Panc1 (cell line): ENCODE results near the gene HUS1. TPM values are rescaled to one million over a fixed set of nuclear protein-coding genes. Genes with fewer than 3 reads are reported as not detected.
A peak's percentile ranks its signal among the peaks of the same experiment; 100 is the strongest.

Experiments
- ATAC-seq: fragments of 200-7000 bp; cut with Tn5 transposase; 2 replicates; pipeline ENCODE4 v1.9.1; 2020; ENCODE audit warnings: mild to moderate bottlenecking, moderate library complexity
- BruUV-seq: library from RNA; stranded (reverse); fragments of 400-500 nt; replicated peaks from 2 replicates; lab custom pipeline; 2021; lab: Mats Ljungman, UMichigan
- CTCF ChIA-PET: fragments of 300-600 bp; sonication (Branson Sonifier 250); formaldehyde crosslinking; loops from one replicate; lab custom pipeline; 2022; ENCODE audit warnings: antibody characterized with exemption; lab: Charles Lee
- POLR2A ChIA-PET: fragments of 300-600 bp; sonication (Branson Sonifier 250); formaldehyde crosslinking; loops from one replicate; lab custom pipeline; 2022; ENCODE audit warnings: antibody characterized with exemption; lab: Charles Lee
- DNase-seq: peaks from one replicate; pipeline ENCODE4 v3.0.0-alpha.2; 2010; ENCODE audit warnings: low read depth, low spot score
- H3K27ac ChIP-seq: 2 replicates; pipeline ENCODE4 v1.5.1; 2011; ENCODE audit warnings: mild to moderate bottlenecking, low read length, inconsistent platforms
- H3K27me3 ChIP-seq: fragments of 200-500 bp; sonication (Bioruptor generic); 2 replicates; pipeline ENCODE4 v1.6.0; 2014; ENCODE audit warnings: low read length, inconsistent platforms; ENCODE audit not compliant: control insufficient read depth, insufficient read depth
- H3K36me3 ChIP-seq: fragments of 200-500 bp; sonication (Bioruptor generic); 2 replicates; pipeline ENCODE4 v1.5.1; 2014; ENCODE audit warnings: inconsistent platforms, mild to moderate bottlenecking, low read length, moderate library complexity; ENCODE audit not compliant: control insufficient read depth, insufficient read depth
- H3K4me1 ChIP-seq: 2 replicates; pipeline ENCODE4 v1.5.1; 2011; ENCODE audit warnings: inconsistent platforms, mild to moderate bottlenecking, low read length, moderate library complexity; ENCODE audit not compliant: control insufficient read depth, insufficient read depth
- H3K4me3 ChIP-seq, 2 experiments: 2 replicates each; pipeline ENCODE4 v1.5.1; 2011 to 2012; ENCODE audit warnings: low read depth in 2 of 2, low read length in 2 of 2, mild to moderate bottlenecking in 2 of 2, inconsistent platforms in 1 of 2, moderate library complexity in 1 of 2
- H3K9me3 ChIP-seq: fragments of 200-500 bp; sonication (Bioruptor generic); 2 replicates; pipeline ENCODE4 v1.5.1; 2014; ENCODE audit warnings: low read depth, mild to moderate bottlenecking, inconsistent platforms, low read length, moderate library complexity; ENCODE audit not compliant: control insufficient read depth, insufficient read depth
- POLR2AphosphoS5 ChIP-seq: IDR thresholded peaks from 2 replicates; pipeline ENCODE4 v1.6.1; 2012; ENCODE audit warnings: mild to moderate bottlenecking, low read depth, low read length, moderate library complexity
- SIN3A ChIP-seq: IDR thresholded peaks from 2 replicates; pipeline ENCODE4 v1.6.1; 2012; ENCODE audit warnings: low read depth, mild to moderate bottlenecking, low read length, moderate library complexity, borderline replicate concordance; ENCODE audit not compliant: insufficient read depth
- TCF7L2 ChIP-seq: IDR thresholded peaks from 2 replicates; pipeline ENCODE4 v1.6.1; 2011; ENCODE audit warnings: mild to moderate bottlenecking, low read depth, low read length, inconsistent platforms
- in situ Hi-C: cut with HindIII; loops from 2 replicates; pipeline ENCODE4 v1.10.0; 2016; ENCODE audit warnings: low sequenced_read_pairs, low pct_unique_long_range_greater_than_20kb
- intact Hi-C: fragments of 100-400 bp; cut with micrococcal nuclease; formaldehyde crosslinking; loops from one replicate; pipeline ENCODE4 v1.10.0; 2022; ENCODE audit not compliant: unreplicated experiment
- total RNA-seq: library from RNA; stranded (reverse); gene quantifications from one replicate; pipeline ENCODE4 v1.2.1, GENCODE V29; 2021; ENCODE audit not compliant: unreplicated experiment
- TF ChIP-seq, protein P1 (sequence below): fragments of 450-650 bp; IDR thresholded peaks from 2 replicates; pipeline ENCODE4 v1.5.1; 2017; ENCODE audit warnings: mild to moderate bottlenecking
- TF ChIP-seq, protein P2 (sequence below), 2 experiments: IDR thresholded peaks; 2 replicates each; pipeline ENCODE4 v1.6.1; 2011 to 2012; ENCODE audit warnings: low read depth in 2 of 2, control low read depth in 1 of 2, low read length in 1 of 2, mild to moderate bottlenecking in 1 of 2, moderate library complexity in 1 of 2; ENCODE audit not compliant: insufficient read depth in 1 of 2

Gene HUS1
- total RNA-seq, 1 experiment from 2014 or later = 72.7 TPM

DNA sequence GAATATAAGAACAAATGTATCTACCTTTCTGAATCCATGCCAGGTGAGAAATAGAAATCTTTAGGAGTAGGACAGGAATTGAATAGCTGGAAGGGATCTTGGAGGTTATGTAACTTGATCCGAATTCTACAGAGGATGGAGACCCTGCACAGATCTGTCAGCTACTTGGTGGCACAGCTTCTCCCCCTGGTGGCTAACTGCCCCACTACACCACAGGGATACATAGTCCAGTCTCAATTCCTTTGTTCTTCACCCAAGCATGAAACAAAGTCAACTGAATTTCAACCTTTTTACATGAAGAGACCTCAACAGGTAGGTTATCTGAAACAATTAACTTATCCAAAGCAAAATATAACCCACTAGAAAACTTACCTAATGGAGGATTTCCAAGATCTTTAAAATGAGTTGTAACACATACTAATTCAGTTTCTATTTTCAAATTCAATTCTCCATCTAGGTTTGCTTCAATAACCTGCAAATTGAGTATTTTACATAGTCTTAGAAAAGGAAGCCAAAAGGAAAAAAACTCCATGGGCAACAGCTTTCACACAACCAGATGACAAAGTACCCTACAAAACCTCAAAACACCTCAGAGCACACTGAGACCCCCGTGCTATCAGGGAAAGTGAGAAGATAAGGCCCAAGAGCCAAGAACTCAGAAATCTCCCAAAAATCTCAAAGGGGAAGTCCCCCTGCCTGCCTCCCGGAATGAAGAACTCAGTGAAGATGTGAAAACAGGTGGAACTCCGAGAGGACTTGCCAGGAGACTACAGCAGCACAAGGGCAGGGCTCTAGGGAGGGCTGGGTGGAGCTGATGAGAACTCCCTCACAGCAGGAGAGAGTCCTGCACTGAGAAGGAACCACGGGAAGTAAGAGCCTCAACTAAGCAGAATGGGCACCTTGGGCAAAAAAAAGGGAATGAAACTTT lies 10.3 kb downstream of the HUS1 start:
- in situ Hi-C loops = no loop called here
- DNase-seq (no peak), ATAC-seq (peak; percentile 86)
- H3K27ac ChIP-seq = peak overlapping the region; percentile 24
- intact Hi-C loops = no loop called here
- no peak for TF ChIP-seq TCF7L2
- TF ChIP-seq, protein P1, sequence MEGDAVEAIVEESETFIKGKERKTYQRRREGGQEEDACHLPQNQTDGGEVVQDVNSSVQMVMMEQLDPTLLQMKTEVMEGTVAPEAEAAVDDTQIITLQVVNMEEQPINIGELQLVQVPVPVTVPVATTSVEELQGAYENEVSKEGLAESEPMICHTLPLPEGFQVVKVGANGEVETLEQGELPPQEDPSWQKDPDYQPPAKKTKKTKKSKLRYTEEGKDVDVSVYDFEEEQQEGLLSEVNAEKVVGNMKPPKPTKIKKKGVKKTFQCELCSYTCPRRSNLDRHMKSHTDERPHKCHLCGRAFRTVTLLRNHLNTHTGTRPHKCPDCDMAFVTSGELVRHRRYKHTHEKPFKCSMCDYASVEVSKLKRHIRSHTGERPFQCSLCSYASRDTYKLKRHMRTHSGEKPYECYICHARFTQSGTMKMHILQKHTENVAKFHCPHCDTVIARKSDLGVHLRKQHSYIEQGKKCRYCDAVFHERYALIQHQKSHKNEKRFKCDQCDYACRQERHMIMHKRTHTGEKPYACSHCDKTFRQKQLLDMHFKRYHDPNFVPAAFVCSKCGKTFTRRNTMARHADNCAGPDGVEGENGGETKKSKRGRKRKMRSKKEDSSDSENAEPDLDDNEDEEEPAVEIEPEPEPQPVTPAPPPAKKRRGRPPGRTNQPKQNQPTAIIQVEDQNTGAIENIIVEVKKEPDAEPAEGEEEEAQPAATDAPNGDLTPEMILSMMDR = peak; percentile 96
- no peak for TF ChIP-seq SIN3A
- no peaks in the 10 kb centered on the region for H3K9me3 ChIP-seq
- no TSS peak for BruUV-seq
- ChIA-PET POLR2A (no interaction called here), CTCF (interaction anchor here (0.6 to 2.4 kb wide), 3 partner anchors 17 to 703 kb away, joined by 3 to 6 read pairs (median 5); no protein-coding TSS in a partner anchor)
- no peaks in the 10 kb centered on the region for H3K27me3 ChIP-seq
- peaks cover 47% of the 10 kb centered on the region for H3K36me3 ChIP-seq
- H3K4me3 ChIP-seq = no peak overlapping the region
- no peaks in the 10 kb centered on the region for H3K4me1 ChIP-seq

DNA sequence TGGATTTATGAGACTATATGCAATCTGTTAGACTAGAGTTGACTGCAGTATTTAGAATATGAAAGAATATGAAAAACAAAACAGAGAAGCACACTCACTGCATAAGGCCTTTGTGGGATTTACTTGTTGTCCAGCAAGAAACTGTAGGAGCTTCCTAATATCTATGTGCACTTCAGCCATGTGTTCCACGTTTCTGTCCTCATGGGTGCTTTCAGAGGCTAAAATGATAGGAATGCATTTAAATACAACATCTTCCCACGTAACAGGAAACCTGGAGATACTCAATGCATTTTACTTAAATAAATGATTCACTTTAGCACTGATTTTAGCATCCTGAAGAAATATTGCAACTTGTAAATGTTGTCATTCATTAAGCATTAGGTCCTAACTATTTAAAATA lies 11.7 kb downstream of the HUS1 start:
- in situ Hi-C loops = no loop called here
- no peak for ATAC-seq
- Histone ChIP-seq H3K36me3 (peaks cover 44% of the 10 kb centered on the region), H3K27me3 (no peaks in the 10 kb centered on the region), H3K9me3 (no peaks in the 10 kb centered on the region), H3K4me1 (no peaks in the 10 kb centered on the region), H3K4me3 (no peak overlapping the region), H3K27ac (no peak overlapping the region; the same call in 1 of the 2 replicates)
- POLR2A ChIA-PET = interaction anchor here (0.6 kb wide), 2 partner anchors 35 to 431 kb away, joined by 3 read pairs; no protein-coding TSS in a partner anchor
- TF ChIP-seq SIN3A = no peak
- TF ChIP-seq, protein P1 = no peak
- TF ChIP-seq TCF7L2 = no peak
- no peak for TF ChIP-seq POLR2AphosphoS5
- TF ChIP-seq, protein P2, sequence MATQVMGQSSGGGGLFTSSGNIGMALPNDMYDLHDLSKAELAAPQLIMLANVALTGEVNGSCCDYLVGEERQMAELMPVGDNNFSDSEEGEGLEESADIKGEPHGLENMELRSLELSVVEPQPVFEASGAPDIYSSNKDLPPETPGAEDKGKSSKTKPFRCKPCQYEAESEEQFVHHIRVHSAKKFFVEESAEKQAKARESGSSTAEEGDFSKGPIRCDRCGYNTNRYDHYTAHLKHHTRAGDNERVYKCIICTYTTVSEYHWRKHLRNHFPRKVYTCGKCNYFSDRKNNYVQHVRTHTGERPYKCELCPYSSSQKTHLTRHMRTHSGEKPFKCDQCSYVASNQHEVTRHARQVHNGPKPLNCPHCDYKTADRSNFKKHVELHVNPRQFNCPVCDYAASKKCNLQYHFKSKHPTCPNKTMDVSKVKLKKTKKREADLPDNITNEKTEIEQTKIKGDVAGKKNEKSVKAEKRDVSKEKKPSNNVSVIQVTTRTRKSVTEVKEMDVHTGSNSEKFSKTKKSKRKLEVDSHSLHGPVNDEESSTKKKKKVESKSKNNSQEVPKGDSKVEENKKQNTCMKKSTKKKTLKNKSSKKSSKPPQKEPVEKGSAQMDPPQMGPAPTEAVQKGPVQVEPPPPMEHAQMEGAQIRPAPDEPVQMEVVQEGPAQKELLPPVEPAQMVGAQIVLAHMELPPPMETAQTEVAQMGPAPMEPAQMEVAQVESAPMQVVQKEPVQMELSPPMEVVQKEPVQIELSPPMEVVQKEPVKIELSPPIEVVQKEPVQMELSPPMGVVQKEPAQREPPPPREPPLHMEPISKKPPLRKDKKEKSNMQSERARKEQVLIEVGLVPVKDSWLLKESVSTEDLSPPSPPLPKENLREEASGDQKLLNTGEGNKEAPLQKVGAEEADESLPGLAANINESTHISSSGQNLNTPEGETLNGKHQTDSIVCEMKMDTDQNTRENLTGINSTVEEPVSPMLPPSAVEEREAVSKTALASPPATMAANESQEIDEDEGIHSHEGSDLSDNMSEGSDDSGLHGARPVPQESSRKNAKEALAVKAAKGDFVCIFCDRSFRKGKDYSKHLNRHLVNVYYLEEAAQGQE (IDR thresholded peaks at IDR 0.05; ENCODE audit: insufficient read depth in 1 of 2, low read depth in 2 of 2, low read length in 1 of 2) = no peak
- BruUV-seq = no TSS peak
- CTCF ChIA-PET = interaction anchor here (0.5 to 0.6 kb wide), 4 partner anchors 22 to 748 kb away, joined by 3 read pairs; no protein-coding TSS in a partner anchor
- intact Hi-C loops = no loop called here
- no peak for DNase-seq
